GM21423 (cell line): ENCODE measurements around the gene SLC1A2.

ENCODE experiments used
- ATAC-seq: cut with Tn5 transposase; IDR thresholded peaks from one replicate; pipeline ENCODE4 v1.9.1; 2021; ENCODE audit warnings: mild to moderate bottlenecking, moderate library complexity; ENCODE audit not compliant: unreplicated experiment

Gene SLC1A2

DNA sequence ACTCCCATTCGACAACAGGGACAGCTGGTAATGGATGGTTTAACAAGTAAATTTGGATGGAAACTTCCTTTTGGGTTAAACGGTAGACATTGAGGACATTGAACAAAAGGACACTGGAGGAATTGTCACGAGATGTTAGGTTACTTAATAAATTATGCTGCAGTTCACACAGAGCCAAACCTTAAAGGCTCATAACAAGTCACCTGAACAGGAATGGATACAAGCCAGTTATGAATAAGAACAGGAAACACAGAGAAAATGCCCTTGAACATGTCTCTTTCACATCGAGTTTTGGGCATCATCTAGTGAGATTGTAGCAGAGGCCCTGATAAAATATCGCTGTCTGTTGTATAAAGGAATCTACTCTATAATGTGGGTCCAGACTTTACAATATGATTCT, 214.7 kb downstream of the SLC1A2 start:
- no peak for ATAC-seq
